PC-3 (cell line): Measurements from ENCODE around the gene CYP17A1. TPM values are rescaled to one million over a fixed set of nuclear protein-coding genes. Genes with fewer than 3 reads are reported as not detected.

Source experiments
- ATAC-seq: fragments of 200-7000 bp; cut with Tn5 transposase; 2 replicates; pipeline ENCODE4 v1.9.1; 2020; ENCODE audit warnings: mild to moderate bottlenecking, moderate library complexity
- BruUV-seq: library from RNA; stranded (reverse); fragments of 400-500 nt; replicated peaks from 2 replicates; lab custom pipeline; 2021; lab: Mats Ljungman, UMichigan
- CTCF ChIA-PET: fragments of 300-600 bp; sonication (Branson Sonifier 250); formaldehyde crosslinking; loops from one replicate; lab custom pipeline; 2022; ENCODE audit warnings: antibody characterized with exemption; lab: Charles Lee
- POLR2A ChIA-PET: fragments of 300-600 bp; sonication (Branson Sonifier 250); formaldehyde crosslinking; loops from one replicate; lab custom pipeline; 2022; ENCODE audit warnings: antibody characterized with exemption; ENCODE audit not compliant: unreplicated experiment; lab: Charles Lee
- DNase-seq: peaks from one replicate; pipeline ENCODE4 v3.0.0-alpha.2; 2015
- H2AFZ ChIP-seq: fragments of 300-600 bp; sonication (generic); 2 replicates; pipeline ENCODE4 v1.6.0; 2016; ENCODE audit warnings: antibody characterized with exemption, low read length
- H3F3A ChIP-seq: fragments of 300-600 bp; sonication (generic); one replicate; pipeline ENCODE4 v1.6.0; 2017; ENCODE audit warnings: antibody characterized with exemption, low read length, control low read depth, mild to moderate bottlenecking; ENCODE audit not compliant: unreplicated experiment
- H3K27ac ChIP-seq: fragments of 300-600 bp; sonication (generic); 2 replicates; pipeline ENCODE4 v1.5.1; 2016; ENCODE audit warnings: mild to moderate bottlenecking, low read length
- H3K27me3 ChIP-seq: fragments of 300-600 bp; sonication (generic); 2 replicates; pipeline ENCODE4 v1.6.1; 2016; ENCODE audit warnings: low read length, mixed read lengths
- H3K36me3 ChIP-seq: fragments of 300-600 bp; sonication (generic); 2 replicates; pipeline ENCODE4 v1.6.1; 2016; ENCODE audit warnings: low read depth, mixed run types, low read length, mixed read lengths
- H3K4me1 ChIP-seq: fragments of 300-600 bp; sonication (generic); 2 replicates; pipeline ENCODE4 v1.5.1; 2016; ENCODE audit warnings: low read length; ENCODE audit not compliant: insufficient read depth
- H3K4me2 ChIP-seq: fragments of 300-600 bp; sonication (generic); 2 replicates; pipeline ENCODE4 v1.6.0; 2016; ENCODE audit warnings: low read length
- H3K4me3 ChIP-seq: fragments of 300-600 bp; sonication (generic); 2 replicates; pipeline ENCODE4 v1.5.1; 2016; ENCODE audit warnings: mild to moderate bottlenecking, low read length, mixed read lengths
- H3K79me2 ChIP-seq: fragments of 300-600 bp; sonication (generic); 2 replicates; pipeline ENCODE4 v1.6.1; 2017; ENCODE audit warnings: low read length, mixed read lengths
- H3K9ac ChIP-seq: fragments of 300-600 bp; sonication (generic); 2 replicates; pipeline ENCODE4 v1.6.0; 2016; ENCODE audit warnings: mild to moderate bottlenecking, low read length
- H3K9me2 ChIP-seq: fragments of 300-600 bp; sonication (generic); replicated peaks from 2 replicates; pipeline ENCODE4 v1.6.1; 2016; ENCODE audit warnings: mixed run types, low read length, mixed read lengths
- H3K9me3 ChIP-seq: fragments of 300-600 bp; sonication (generic); 2 replicates; pipeline ENCODE4 v1.6.1; 2016; ENCODE audit warnings: low read length, mixed read lengths
- H4K20me1 ChIP-seq: fragments of 300-600 bp; sonication (generic); 2 replicates; pipeline ENCODE4 v1.6.1; 2016; ENCODE audit warnings: low read length, mixed read lengths
- CTCF ChIP-seq: fragments of 300-600 bp; sonication (generic); conservative IDR thresholded peaks from 2 replicates; pipeline ENCODE4 v1.5.1; 2017; ENCODE audit warnings: antibody characterized with exemption, low read depth, mild to moderate bottlenecking, low read length
- EZH2 ChIP-seq: fragments of 300-600 bp; sonication (generic); IDR thresholded peaks from one replicate; pipeline ENCODE4 v1.6.1; 2017; ENCODE audit warnings: antibody characterized with exemption, mild to moderate bottlenecking, low read length; ENCODE audit not compliant: unreplicated experiment
- EZH2phosphoT487 ChIP-seq: fragments of 300-600 bp; sonication (generic); IDR thresholded peaks from 2 replicates; pipeline ENCODE4 v1.6.1; 2018; ENCODE audit warnings: mild to moderate bottlenecking, antibody characterized with exemption, low read length, borderline replicate concordance
- intact Hi-C: fragments of 100-400 bp; cut with micrococcal nuclease; formaldehyde crosslinking; loops from 2 replicates; pipeline ENCODE4 v1.9.0; 2023
- total RNA-seq: library from RNA; depleted of rRNA; stranded (reverse); fragments of >200 nt; gene quantifications from 2 replicates; pipeline ENCODE4 v1.2.3, GENCODE V29; 2014

Gene CYP17A1
- total RNA-seq, 1 experiment from 2014 or later: not detected

- H3K79me2 ChIP-seq: no peaks in the 10 kb centered on the region
- ATAC-seq: no peak
- CTCF ChIA-PET: no interaction called here
These were observed 40.6 kb downstream of the CYP17A1 start for GRCh38 chr10:102796407-102797176.

GRCh38 chr10:102795453-102796406 is 41.5 kb downstream of the CYP17A1 start:
- Histone ChIP-seq H3K4me3 (no peak overlapping the region), H3K9ac (no peak overlapping the region), H3K79me2 (no peaks in the 10 kb centered on the region), H4K20me1 (no peaks in the 10 kb centered on the region), H2AFZ (no peak overlapping the region), H3K4me1 (no peaks in the 10 kb centered on the region), H3F3A (no peaks in the 10 kb centered on the region), H3K4me2 (no peak overlapping the region), H3K27me3 (no peaks in the 10 kb centered on the region), H3K36me3 (no peaks in the 10 kb centered on the region), H3K9me2 (no peaks in the 10 kb centered on the region), H3K27ac (no peak overlapping the region), H3K9me3 (no peaks in the 10 kb centered on the region)
- no peak for TF ChIP-seq CTCF
- no peak for TF ChIP-seq EZH2
- no peak for TF ChIP-seq EZH2phosphoT487
- ATAC-seq: no peak
- POLR2A ChIA-PET: no interaction called here
- CTCF ChIA-PET: no interaction called here
- intact Hi-C loops: no loop called here
- BruUV-seq: no TSS peak
- no peak for DNase-seq

More at GRCh38 chr10:102796407-102797176, 40.6 kb downstream of the CYP17A1 start:
- Histone ChIP-seq H3K9me2 (no peaks in the 10 kb centered on the region), H3K4me2 (no peak overlapping the region), H3F3A (no peaks in the 10 kb centered on the region), H4K20me1 (no peaks in the 10 kb centered on the region), H3K27ac (no peak overlapping the region), H3K36me3 (no peaks in the 10 kb centered on the region), H3K9ac (no peak overlapping the region), H2AFZ (no peak overlapping the region), H3K27me3 (no peaks in the 10 kb centered on the region), H3K4me3 (no peak overlapping the region), H3K9me3 (no peaks in the 10 kb centered on the region), H3K4me1 (no peaks in the 10 kb centered on the region)
- POLR2A ChIA-PET: no interaction called here
- no peak for DNase-seq
- intact Hi-C loops: no loop called here
- no peak for TF ChIP-seq CTCF
- no peak for TF ChIP-seq EZH2
- no peak for TF ChIP-seq EZH2phosphoT487
- no TSS peak for BruUV-seq
